GM21825 (cell line): ENCODE results near the gene CCDC192.

Source experiments
- ATAC-seq: cut with Tn5 transposase; IDR thresholded peaks from one replicate; pipeline ENCODE4 v1.9.1; 2021; ENCODE audit warnings: mild to moderate bottlenecking, moderate library complexity; ENCODE audit not compliant: unreplicated experiment

CCDC192 gene

GRCh38 chr5:127872494-127872893 lies 169.3 kb downstream of the CCDC192 start:
- no peak for ATAC-seq

DNA sequence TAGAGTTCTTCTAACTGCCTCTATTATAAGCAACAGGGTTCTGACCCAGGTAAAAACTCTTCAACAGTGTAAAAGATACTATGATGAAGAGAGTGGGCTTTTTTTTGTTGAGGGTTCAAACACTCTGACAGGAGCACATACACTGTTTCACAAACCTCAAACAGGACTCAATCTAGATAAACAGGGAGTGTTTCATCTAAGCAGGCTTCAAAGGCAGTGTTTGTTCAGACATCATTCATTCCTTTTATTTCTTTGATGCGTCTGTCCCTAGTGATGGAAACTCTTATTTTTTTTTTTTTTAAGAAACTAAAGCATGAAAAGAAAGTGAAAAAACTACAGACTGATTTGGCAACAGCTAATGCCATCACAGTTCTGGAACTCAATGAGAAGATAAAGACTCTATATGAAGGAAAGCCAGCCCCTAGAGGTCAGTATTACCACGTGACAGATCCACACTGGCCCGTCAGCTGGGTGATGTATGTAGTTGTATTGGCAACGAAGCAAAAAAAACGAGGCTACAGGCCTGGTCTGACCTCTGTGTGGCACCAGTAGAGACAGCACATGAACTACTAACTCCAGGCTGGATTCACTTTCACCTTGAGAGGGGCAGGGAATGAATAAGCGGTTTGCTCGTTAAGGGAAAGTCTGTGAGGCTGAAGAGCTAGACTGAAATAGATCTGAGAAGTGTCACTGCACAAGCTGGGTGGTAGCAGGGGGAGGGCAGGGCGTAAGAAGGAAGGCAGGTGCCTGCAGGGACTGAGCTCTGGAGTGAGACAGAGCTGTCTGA lies 172.2 kb downstream of the CCDC192 start:
- ATAC-seq = peak; percentile 94

GRCh38 chr5:127876384-127876783 lies 173.2 kb downstream of the CCDC192 start:
- ATAC-seq = no peak

DNA sequence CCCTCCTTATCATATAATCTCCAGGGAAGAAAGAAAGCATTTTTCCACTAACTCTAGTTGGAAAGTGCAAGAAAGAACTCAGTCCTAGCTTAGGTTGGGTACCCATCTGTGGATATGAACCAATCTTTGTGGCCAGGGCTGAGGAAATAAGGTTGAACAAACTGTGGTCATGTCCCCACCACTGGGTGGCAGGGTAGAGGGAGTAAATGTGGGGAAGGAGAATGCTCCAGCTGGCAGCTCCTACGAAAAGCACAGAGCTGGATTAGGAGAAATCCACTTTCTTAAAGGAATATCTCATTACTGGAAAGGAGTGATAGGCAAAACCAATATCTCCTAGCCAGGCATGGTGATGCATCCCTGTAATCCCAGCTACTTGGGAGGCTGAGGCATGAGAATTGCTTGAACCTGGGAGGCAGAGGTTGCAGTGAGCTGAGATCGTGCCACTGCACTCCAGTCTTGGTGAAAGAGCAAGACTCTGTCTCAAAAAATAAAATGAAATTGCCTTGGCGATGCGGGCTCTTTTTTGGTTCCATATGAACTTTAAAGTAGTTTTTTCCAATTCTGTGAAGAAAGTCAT lies 175.1 kb downstream of the CCDC192 start:
- ATAC-seq = no peak

DNA sequence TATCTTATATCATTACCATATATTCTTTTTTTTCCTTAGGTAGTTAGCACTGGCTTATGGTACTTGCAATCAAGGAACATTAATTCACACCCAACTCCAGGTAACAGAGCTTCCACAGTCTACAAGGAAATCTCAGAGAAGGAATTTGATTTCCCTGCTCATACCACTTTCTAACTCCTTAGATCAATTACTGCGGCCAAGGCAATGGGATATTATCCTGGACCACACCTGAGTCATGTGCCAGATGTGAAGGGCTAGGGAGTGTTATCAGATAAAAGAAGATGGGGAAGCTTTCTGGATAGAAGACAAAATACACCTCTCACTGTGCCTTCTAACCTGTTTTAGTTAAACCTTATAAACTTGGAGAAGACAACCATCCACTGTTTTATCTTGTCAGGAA lies 181.2 kb downstream of the CCDC192 start:
- ATAC-seq = no peak

DNA sequence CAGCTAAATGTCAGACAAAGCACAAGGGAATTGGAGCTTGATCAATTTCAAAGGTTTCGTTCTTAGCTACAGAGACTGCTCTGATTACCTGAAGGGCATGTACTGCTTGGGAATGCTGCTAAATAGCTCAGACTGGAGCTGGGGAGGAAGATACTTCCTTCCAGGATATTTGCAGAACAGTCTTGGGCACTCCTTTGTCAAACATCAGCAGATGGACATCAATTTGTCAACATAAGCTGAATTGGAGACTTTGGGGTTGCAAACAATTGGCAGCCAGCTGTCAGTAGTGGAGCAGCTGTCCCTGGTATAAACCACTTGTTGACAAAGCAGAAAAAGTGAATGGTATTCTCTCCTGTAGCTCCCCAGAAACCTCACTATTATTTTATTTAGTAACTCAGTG lies 182.0 kb downstream of the CCDC192 start:
- ATAC-seq = no peak

DNA sequence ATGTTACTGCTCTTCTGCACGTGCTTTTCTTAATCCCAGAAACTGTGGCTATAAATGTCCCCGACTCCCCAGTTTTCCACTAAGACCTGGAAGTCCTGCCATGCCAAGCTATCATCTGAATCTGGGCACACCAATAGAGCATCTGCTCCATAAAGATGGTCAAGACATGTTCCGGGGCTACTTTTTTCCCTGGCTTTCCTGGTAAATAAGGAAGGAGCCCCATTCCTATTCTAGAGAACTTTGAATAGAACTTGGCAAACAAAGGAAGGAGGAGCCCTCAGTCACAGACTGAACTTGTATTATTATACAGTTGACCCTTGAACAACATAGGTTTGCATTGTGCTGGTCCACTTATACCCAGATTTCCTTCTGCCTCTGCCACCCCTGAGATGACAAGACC lies 182.9 kb downstream of the CCDC192 start:
- no peak for ATAC-seq

DNA sequence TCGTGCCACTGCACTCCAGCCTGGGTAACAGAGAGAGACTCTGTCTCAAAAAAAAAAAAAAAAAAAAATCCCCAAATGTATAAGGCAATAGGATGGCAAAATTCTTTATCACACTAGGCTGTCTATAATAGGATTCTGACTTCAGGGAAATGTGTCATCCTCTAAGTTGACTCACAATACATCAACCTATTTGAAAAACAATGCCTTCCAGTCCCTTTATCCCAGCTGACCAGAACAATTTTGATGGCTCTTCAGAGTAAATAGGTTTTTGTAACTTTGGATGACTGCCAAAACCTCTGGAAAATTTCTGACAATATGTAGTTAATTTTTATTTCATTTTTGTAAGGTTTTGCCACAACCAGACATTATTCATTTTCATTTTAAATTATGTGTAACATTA lies 184.1 kb downstream of the CCDC192 start:
- no peak for ATAC-seq

DNA sequence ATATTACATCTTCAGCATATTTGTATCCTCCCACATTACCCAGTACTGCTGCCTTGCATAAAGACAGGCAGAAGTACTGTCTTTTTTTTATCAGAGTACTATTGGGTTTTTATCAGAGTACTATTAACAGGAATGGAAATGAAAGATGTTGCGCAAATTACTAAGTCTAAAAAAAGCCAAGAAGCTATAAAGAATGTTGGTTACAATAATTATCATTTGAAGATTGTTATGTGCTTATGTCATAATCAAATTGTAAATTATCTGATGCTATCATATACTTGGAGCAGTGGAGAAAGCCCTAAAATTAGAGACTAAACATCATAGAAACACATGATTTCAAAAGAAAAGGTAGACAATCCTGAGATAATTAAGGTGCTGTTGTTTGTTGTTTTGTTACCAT lies 188.8 kb downstream of the CCDC192 start:
- no peak for ATAC-seq

- ATAC-seq = no peak
These were observed 189.4 kb downstream of the CCDC192 start for GRCh38 chr5:127892467-127893207.

- ATAC-seq = no peak
These were observed 190.0 kb downstream of the CCDC192 start for GRCh38 chr5:127893232-127893631.

DNA sequence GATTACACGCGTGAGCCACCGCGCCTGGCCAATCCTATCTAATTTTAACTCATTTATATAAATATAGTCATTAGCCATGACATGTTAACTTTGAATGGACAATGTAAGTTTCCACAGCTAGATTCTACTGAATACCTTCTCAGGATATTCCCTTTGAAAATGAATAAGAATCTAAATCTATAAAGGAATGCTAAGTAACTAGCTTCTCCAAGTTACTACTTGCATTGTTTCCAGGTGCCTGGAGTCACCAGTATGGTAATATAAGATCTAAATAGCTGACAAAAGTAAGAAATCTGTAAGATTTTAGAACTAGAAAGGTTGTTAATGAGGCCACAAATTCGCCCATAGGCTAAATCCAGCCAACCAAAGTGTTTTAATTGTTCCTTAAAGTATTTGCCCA lies 191.3 kb downstream of the CCDC192 start:
- no peak for ATAC-seq

GRCh38 chr5:127898551-127899213 lies 195.5 kb downstream of the CCDC192 start:
- no peak for ATAC-seq

DNA sequence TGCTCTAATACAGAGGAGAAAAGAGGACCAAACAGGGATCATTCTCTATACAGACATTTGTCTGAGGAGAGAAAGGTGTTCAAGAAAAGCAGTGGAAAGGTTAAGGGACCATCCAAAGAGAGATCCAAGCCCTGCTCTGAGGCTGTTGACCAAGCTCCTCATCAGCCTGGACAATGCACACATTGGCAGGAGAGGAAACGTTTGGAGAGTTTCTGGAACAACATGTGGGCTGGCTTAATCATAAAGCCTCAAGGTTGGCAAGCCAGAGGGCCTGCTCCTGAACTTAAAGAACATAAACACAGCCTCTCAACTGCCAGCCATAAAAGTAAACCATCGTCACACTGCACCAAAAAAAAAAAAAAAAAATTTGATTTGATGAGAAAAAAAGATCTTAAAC lies 196.0 kb downstream of the CCDC192 start:
- no peak for ATAC-seq

- ATAC-seq = no peak
These were observed 203.5 kb downstream of the CCDC192 start for GRCh38 chr5:127906562-127907204.

- no peak for ATAC-seq
These were observed 204.7 kb downstream of the CCDC192 start for GRCh38 chr5:127907907-127908306.

GRCh38 chr5:127909066-127909465 lies 205.9 kb downstream of the CCDC192 start:
- peak; percentile 95 for ATAC-seq

DNA sequence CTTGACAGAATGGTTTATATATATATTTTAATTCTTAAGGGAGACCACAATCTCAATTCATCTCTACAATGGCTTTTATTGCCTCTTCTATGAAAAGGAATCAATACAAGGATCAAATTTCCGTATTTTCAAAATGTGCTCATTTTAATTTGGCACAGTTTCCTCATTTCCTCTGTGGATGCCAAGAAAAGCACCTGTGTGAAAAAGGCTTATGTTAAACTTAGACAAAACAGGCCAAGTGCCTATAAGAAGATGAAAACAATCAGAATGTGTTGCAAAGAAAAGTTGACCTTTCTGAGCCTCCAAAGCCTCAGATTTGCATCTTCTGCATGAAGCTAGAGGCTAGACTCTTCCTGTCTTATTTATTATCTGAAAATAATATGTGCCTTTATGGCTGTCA lies 206.6 kb downstream of the CCDC192 start:
- no peak for ATAC-seq

GRCh38 chr5:127910307-127910956 lies 207.2 kb downstream of the CCDC192 start:
- no peak for ATAC-seq

- ATAC-seq = no peak
These were observed 208.4 kb downstream of the CCDC192 start for GRCh38 chr5:127911619-127912018.
